Memory B cell (primary cell): Measurements from ENCODE around the gene LSM2.
A peak's percentile ranks its signal among the peaks of the same experiment; 100 is the strongest.
"Not testable (repeated sequence)": the region's sequence is repeated elsewhere in the genome, so short reads cannot be mapped to it uniquely, and the experiment has no call there.

Source experiments
- ATAC-seq: fragments of 150-1000 bp; cut with Tn5 transposase; 2 replicates; pipeline ENCODE4 v1.10.0; 2021; ENCODE audit warnings: low read depth, mild to moderate bottlenecking, moderate library complexity
- DNase-seq, 2 donors: peaks; one replicate each; pipeline ENCODE4 v3.0.0; 2022; ENCODE audit warnings: low spot score in 2 of 2
- H3K27ac Mint-ChIP-seq: one replicate; pipeline ENCODE4 v1.8.0; 2022; ENCODE audit warnings: mild to moderate bottlenecking, moderate library complexity, mixed read lengths
- H3K27me3 Mint-ChIP-seq: one replicate; pipeline ENCODE4 v1.8.0; 2022; ENCODE audit warnings: mixed read lengths
- H3K36me3 Mint-ChIP-seq: one replicate; pipeline ENCODE4 v1.8.0; 2022; ENCODE audit warnings: mild to moderate bottlenecking, mixed read lengths
- H3K4me1 Mint-ChIP-seq: one replicate; pipeline ENCODE4 v1.8.0; 2022; ENCODE audit warnings: mixed read lengths
- H3K4me3 Mint-ChIP-seq: one replicate; pipeline ENCODE4 v1.8.0; 2022; ENCODE audit warnings: mild to moderate bottlenecking, moderate library complexity, mixed read lengths
- H3K9me3 Mint-ChIP-seq: one replicate; pipeline ENCODE4 v1.8.0; 2022; ENCODE audit warnings: mixed read lengths

Gene LSM2

GRCh38 chr6:31820399-31820798 is 13.6 kb upstream of the LSM2 start:
- H3K4me3 Mint-ChIP-seq, result peak overlapping the region; percentile 44
- not testable (repeated sequence) for H3K9me3 Mint-ChIP-seq, DNase-seq, H3K27ac Mint-ChIP-seq, H3K36me3 Mint-ChIP-seq, ATAC-seq, H3K27me3 Mint-ChIP-seq
- H3K4me1 Mint-ChIP-seq, result peaks cover 17% of the 10 kb centered on the region

DNA sequence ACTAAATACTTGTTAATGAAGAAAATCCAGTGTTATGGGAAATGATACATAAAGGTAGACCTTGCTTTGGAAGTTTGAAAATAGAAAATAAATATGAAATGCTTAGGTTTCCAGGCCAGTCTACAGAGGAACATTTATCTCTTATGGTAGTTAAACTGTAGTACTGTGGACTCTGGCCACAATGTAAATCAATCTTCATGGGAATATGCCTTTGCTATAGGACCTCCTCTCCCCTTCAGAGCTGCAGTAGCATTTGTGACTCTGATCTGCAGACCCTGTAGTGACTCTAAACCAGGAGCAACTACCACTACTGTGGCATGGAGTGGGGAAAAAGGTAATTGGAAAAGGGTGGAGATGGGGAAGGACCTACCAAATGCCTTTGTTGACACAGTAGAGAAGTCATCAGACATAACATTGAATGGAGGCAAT is 13.1 kb upstream of the LSM2 start:
- H3K4me1 Mint-ChIP-seq, result peaks cover 17% of the 10 kb centered on the region
- H3K27me3 Mint-ChIP-seq, result no peaks in the 10 kb centered on the region
- DNase-seq, result no peak
- ATAC-seq, result no peak
- no peaks in the 10 kb centered on the region for H3K36me3 Mint-ChIP-seq
- no peaks in the 10 kb centered on the region for H3K9me3 Mint-ChIP-seq
- no peak overlapping the region for H3K4me3 Mint-ChIP-seq
- no peak overlapping the region for H3K27ac Mint-ChIP-seq

GRCh38 chr6:31817929-31818511 is 11.3 kb upstream of the LSM2 start:
- H3K9me3 Mint-ChIP-seq, H3K36me3 Mint-ChIP-seq, DNase-seq, ATAC-seq, H3K27me3 Mint-ChIP-seq: not testable (repeated sequence)
- Mint-ChIP-seq H3K4me3 (peak overlapping the region; percentile 87), H3K27ac (peak overlapping the region; percentile 67), H3K4me1 (peaks cover 23% of the 10 kb centered on the region)

GRCh38 chr6:31817133-31817928 is 10.6 kb upstream of the LSM2 start:
- Mint-ChIP-seq H3K4me1 (peaks cover 26% of the 10 kb centered on the region), H3K4me3 (peak overlapping the region; percentile 87), H3K27ac (peak overlapping the region; percentile 67)
- H3K9me3 Mint-ChIP-seq, H3K27me3 Mint-ChIP-seq, H3K36me3 Mint-ChIP-seq, DNase-seq: not testable (repeated sequence)
- ATAC-seq, result peak; percentile 23

GRCh38 chr6:31815025-31815838 is 8.5 kb upstream of the LSM2 start, which contains the start of the genes HSPA1A and HSPA1L:
Gene HSPA1A, plus strand, starts transcription at chr6:31815543. Its CDS starts 214 bp downstream, at chr6:31815757.
Gene HSPA1L, minus strand, starts transcription at chr6:31815283. Its CDS starts 3,311 bp downstream, at chr6:31811972.
- H3K4me1 Mint-ChIP-seq, result peaks cover 19% of the 10 kb centered on the region
- no peaks in the 10 kb centered on the region for H3K27me3 Mint-ChIP-seq
- peak within 1 kb of the TSS; percentile 90 for H3K27ac Mint-ChIP-seq
- no peaks in the 10 kb centered on the region for H3K9me3 Mint-ChIP-seq
- peak; percentile 14 for ATAC-seq
- H3K4me3 Mint-ChIP-seq, result peak within 1 kb of the TSS; percentile 97
- peak in 1 of 2 donors; percentile 53 for DNase-seq
- peaks cover 3% of the 10 kb centered on the region for H3K36me3 Mint-ChIP-seq

- Mint-ChIP-seq H3K27ac (peak overlapping the region; percentile 90), H3K4me3 (peak overlapping the region; percentile 97), H3K4me1 (peaks cover 17% of the 10 kb centered on the region), H3K9me3 (no peaks in the 10 kb centered on the region), H3K36me3 (peaks cover 3% of the 10 kb centered on the region), H3K27me3 (no peaks in the 10 kb centered on the region)
- peak in 1 of 2 donors; percentile 39 for DNase-seq
- ATAC-seq, result peak; percentile 74
Observed at GRCh38 chr6:31814677-31815024, 7.9 kb upstream of the LSM2 start.

GRCh38 chr6:31813465-31813849 is 6.7 kb upstream of the LSM2 start:
- Mint-ChIP-seq H3K27me3 (no peaks in the 10 kb centered on the region), H3K4me1 (peaks cover 17% of the 10 kb centered on the region), H3K36me3 (peaks cover 3% of the 10 kb centered on the region), H3K27ac (no peak overlapping the region), H3K9me3 (no peaks in the 10 kb centered on the region), H3K4me3 (no peak overlapping the region)
- ATAC-seq (no peak), DNase-seq (no peak)

DNA sequence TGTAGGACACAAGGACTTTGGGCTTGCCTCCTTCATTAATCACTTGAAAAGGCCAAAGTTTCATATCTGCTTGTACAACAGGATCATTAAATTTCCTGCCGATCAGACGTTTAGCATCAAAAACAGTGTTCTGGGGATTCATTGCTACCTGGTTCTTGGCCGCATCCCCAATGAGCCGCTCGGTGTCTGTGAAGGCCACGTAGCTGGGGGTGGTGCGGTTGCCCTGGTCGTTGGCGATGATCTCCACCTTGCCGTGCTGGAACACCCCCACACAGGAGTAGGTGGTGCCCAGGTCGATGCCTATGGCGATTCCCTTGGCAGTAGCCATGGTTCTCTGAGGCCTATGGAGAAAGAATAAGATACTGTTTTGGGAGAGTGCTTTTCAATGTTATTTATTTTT is 4.9 kb upstream of the LSM2 start:
- no peaks in the 10 kb centered on the region for H3K27me3 Mint-ChIP-seq
- no peak overlapping the region for H3K4me3 Mint-ChIP-seq
- no peaks in the 10 kb centered on the region for H3K9me3 Mint-ChIP-seq
- H3K36me3 Mint-ChIP-seq, result peaks cover 3% of the 10 kb centered on the region
- H3K4me1 Mint-ChIP-seq, result peaks cover 13% of the 10 kb centered on the region
- ATAC-seq (no peak), DNase-seq (no peak)
- no peak overlapping the region for H3K27ac Mint-ChIP-seq

GRCh38 chr6:31808599-31808998 is 1.8 kb upstream of the LSM2 start:
- H3K4me1 Mint-ChIP-seq, result peaks cover 16% of the 10 kb centered on the region
- not testable (repeated sequence) for H3K4me3 Mint-ChIP-seq, H3K27ac Mint-ChIP-seq, DNase-seq, H3K9me3 Mint-ChIP-seq, H3K27me3 Mint-ChIP-seq, ATAC-seq, H3K36me3 Mint-ChIP-seq

- Mint-ChIP-seq H3K36me3 (peaks cover 10% of the 10 kb centered on the region), H3K4me3 (peak overlapping the region; percentile 88), H3K4me1 (peaks cover 13% of the 10 kb centered on the region), H3K9me3 (no peaks in the 10 kb centered on the region), H3K27ac (peak overlapping the region; percentile 93), H3K27me3 (no peaks in the 10 kb centered on the region)
- peak; percentile 8 for ATAC-seq
- DNase-seq, result no peak
Observed at GRCh38 chr6:31805939-31806469, 762 bp downstream of the LSM2 start.

DNA sequence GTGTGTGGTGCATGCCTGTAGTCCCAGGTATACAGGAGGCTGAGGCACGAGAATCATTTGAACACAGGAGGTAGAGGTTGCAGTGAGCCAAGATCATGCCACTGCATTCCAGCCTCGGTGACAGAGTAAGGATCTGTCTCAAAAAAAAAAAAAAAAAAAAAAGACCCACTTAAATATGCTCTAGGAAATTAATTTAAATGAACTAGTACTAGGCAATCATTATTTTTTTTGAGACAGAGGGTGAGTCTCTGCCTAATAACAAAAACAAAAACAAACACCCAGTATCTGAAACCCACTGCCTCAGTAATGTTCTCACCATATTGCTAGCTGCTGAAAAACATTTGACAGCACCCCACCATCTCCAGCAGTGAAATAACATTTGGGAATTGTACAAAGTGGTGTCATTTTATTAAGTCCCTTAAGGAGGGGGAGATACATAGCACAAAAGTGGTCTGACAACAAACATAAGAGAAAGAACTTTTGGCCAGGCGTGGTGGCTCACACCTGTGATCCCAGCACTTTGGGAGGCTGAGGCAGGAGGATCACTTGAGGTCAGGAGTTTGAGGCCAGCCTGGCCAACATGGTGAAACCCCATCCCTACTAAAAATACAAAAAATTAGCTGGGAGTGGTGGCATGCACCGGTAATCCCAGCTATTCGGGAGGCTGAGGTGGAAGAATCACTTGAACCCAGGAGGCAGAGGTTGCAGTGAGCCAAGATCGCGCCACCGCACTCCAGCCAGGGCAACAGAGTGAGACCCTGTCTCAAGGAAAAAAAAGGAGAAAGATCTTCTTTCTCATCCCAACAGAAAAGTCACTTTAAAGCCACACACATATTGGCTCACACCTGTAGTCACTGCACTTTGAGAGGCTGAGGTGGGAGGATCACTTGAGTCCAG is 5.5 kb downstream of the LSM2 start:
- not testable (repeated sequence) for H3K36me3 Mint-ChIP-seq, H3K9me3 Mint-ChIP-seq, H3K27me3 Mint-ChIP-seq, H3K27ac Mint-ChIP-seq, H3K4me3 Mint-ChIP-seq, DNase-seq, ATAC-seq
- peaks cover 13% of the 10 kb centered on the region for H3K4me1 Mint-ChIP-seq

- no peak overlapping the region for H3K27ac Mint-ChIP-seq
- H3K4me3 Mint-ChIP-seq, result no peak overlapping the region
- no peaks in the 10 kb centered on the region for H3K9me3 Mint-ChIP-seq
- peaks cover 10% of the 10 kb centered on the region for H3K36me3 Mint-ChIP-seq
- peaks cover 8% of the 10 kb centered on the region for H3K4me1 Mint-ChIP-seq
- ATAC-seq (no peak), DNase-seq (no peak)
- H3K27me3 Mint-ChIP-seq, result no peaks in the 10 kb centered on the region
Observed at GRCh38 chr6:31799781-31800180, 7.0 kb downstream of the LSM2 start.

DNA sequence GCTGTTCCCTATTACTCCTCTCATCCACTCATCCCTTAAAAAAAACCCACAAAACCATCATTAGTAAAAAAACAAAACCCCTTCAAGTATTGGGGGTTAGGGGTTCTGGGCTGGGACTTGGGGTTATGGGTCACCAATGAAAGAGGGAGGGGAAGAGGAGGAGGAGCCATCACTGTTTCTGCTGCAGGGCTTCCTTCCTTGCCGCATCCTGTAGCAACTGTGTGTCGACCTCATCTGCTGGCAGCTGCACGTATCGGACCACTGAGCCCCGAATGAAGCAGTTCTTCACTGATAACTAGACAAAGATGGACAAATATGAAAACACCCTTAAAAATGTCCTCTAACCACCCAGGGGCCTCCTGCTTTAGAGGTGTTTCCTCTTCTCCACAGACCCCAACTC is 9.2 kb downstream of the LSM2 start:
- no peaks in the 10 kb centered on the region for H3K9me3 Mint-ChIP-seq
- peak overlapping the region; percentile 60 for H3K4me3 Mint-ChIP-seq
- peak overlapping the region; percentile 40 for H3K27ac Mint-ChIP-seq
- peaks cover 16% of the 10 kb centered on the region for H3K4me1 Mint-ChIP-seq
- peaks cover 5% of the 10 kb centered on the region for H3K36me3 Mint-ChIP-seq
- peak in 1 of 2 donors; percentile 29 for DNase-seq
- H3K27me3 Mint-ChIP-seq, result no peaks in the 10 kb centered on the region
- peak; percentile 41 for ATAC-seq
